HG03439 (cell line): ENCODE measurements around the gene DMXL1.

Experiments used
- ATAC-seq: cut with Tn5 transposase; IDR thresholded peaks from one replicate; pipeline ENCODE4 v1.9.1; 2021; ENCODE audit warnings: mild to moderate bottlenecking, moderate library complexity; ENCODE audit not compliant: unreplicated experiment

The DMXL1 gene

DNA sequence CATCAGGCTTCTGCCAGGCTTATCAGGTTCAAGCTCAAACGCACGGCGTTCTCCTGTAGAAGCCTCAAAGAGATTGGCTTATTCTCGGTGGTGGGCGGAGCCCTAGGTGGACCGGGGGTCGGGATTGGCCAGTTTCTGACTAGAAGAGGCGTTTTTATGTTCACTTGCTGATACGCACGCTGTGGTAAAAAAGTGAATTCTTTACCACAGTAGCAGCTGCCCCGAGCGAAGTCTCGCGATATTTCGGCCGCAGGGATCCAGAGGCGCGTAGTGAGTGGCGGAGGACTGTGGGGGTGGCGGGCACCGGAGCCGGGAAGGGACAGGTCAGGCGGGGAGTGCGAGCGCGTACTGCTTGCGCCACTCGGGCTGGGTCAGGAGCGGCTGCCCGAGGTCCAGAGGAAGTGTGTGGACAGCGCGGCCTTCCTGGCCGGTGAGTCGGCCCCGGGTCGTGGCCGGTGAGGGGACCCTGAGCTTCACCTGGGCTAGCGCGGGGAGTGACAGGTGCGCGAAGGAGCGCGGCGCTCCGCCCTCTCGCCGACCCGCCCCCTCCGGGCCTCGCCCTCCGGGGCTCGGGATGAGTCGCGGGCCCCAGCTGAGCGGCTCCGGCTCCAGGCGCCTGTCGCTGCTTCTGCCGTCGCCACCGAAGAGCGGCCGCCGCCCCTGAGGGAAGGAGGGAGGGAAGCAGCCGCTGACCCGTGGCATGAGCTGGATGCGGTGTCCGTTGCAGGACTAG lies at the start of gene DMXL1:
TSS of gene DMXL1 (plus strand) at position 260 of the 733 bp plus-strand sequence. CDS start 483 bp downstream, outside the sequence.
- peak; percentile 84 for ATAC-seq

DNA sequence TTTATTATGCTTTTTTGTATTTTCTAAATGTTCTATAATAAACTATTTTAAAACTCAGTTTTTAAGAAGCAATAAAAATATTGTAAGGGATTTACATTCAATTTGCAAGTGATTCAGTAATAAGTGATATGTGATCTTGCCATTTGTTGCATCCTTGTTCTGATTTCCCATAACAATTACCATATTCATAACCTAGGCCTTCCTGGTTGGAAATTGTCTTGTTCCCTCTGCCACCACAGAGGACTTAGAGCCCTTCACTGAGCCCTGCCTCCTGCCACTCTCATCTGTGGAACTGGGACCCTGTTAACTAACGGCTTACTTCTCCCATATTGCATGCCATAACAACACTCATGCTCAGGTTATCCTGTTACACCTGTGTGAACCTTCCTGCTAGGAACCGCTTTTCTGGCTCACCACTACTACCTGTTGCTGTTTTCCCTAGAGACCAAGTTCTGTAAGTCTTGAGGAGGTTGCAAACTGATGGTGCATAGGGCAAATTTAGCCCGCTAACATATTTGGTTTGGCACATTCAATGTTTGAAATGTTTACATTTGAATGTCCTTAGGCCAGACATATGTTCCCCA lies 49.6 kb upstream of the DMXL1 start:
- ATAC-seq, result no peak

DNA sequence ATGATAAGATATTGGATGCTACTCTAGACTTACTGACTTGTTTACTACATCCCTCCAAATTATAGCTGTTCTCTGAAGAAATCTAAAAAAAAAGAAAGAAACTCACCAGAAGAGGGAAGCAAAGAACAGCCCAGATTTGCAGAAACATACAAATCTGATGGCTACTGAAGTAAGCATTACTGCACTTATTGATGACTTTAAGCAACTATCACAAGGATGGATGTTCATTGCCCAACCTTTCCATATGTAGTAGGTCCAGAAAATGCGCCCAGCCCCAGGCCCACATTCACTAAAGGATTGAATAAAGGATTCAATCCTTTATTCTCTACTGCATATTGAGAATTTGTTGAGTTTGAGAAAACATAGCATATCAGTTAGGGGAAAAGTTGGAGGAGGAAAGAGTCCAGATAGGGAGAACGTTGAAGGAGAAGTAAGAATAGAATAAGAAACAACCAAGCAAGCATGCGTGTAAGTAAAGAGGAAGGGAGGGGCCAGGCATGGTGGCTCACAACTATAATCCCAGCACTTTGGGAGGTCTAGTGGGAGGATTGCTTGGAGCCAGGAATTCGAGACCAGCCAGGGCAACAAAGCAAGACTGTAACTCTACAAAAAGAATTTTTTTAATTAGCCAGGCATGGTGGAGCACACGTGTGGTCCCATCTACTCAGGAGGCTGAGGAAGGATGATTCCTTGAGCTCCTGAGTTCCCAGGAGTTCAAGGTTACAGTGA lies 48.7 kb upstream of the DMXL1 start:
- ATAC-seq, result no peak

DNA sequence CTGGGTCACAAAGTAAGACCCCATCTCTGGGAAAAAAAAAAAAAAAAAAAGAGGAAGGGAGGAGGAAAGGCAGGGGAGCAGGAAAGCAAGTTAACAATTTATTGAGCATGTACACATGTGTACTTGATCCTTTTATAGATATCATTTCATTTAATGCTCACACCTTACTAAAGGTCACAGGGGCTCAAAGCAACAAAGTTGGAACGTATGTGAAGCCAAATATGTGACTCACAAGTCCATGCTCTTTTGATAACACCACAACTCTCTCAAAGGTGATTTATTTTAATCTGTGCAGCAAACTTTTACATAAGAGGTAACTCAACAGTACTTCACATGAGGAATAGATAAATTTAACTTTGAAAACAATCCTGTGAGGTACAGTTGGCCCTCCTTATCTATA lies 48.1 kb upstream of the DMXL1 start:
- ATAC-seq, result no peak

DNA sequence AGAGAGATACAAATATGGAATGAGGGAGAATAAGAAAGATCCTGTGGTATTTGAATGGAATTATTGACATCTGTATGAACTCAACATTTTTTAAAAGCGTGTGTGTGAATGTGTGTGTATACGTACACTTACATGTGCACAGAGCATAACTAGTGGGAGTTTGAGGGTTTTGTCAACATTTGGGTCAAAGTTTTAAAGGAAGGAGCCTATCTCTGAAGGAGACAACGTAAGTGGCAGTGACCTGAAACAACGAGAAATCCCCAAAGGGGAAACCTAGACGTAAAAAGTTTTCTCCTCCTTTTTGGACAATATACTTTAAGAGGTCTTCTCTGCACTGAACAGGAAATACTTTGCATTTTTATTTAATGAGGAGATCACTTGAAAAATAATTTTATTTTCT lies 42.3 kb upstream of the DMXL1 start:
- ATAC-seq, result no peak

DNA sequence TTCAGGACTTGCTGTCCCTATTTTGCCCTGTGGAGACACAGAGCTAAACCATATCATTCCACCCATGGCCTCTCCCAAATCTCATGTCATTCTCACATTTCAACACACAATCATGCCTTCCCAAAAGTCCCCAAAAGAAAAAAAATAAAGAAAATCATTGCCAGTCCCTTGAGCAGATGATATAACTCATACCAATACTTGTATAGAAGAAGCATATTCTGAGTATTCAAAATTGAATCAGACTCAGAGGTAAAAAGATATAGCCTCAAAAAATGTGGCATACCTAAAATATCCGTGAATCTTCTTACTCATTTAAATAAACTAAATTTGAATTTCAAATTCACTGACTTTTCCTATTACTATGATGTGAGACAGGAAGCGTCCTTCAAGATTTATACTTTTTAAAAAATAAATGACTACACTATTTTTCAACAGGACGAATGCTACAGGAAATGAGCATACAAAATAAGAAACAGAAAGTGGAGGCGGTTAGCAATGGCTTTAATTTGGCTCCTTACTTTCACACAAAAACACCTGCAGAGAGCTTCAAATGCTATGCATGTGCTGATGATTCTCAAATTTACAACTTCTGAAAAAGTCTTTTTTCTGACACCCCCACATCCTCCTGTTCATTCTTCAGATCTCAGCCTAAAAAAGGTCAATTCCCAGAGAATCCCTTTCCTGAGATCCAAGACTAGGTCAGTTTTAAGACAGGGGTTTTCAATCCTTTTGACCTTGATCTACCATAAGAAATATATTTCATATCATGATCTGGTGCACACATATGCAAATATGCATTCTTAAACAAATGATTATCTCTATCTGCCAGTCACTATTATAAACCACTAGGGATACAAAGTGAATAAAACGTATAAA lies 39.6 kb upstream of the DMXL1 start:
- peak; percentile 86 for ATAC-seq

- peak; percentile 51 for ATAC-seq
These were observed 39.0 kb upstream of the DMXL1 start for GRCh38 chr5:119031905-119032304.

GRCh38 chr5:119032656-119033055 lies 38.2 kb upstream of the DMXL1 start:
- ATAC-seq, result no peak

DNA sequence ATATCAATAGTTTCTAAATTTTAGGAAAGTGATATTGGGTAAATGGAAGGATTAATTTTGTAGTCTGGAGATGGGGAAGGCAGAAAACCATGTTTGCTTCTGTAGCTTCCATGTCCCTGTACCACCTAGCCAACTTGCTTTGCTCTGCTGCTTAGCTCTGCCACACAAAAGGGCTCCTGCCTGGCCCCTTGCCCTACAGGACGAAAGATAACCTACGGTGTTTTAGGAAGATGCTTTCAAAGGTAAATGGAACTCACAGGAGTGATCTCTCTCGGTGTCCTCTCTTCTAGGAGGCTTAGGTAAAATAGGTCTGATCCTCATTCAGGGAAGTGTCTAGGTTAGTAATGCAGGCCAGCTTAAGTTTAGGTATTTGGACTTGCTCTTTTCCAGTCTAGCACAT lies 37.8 kb upstream of the DMXL1 start:
- ATAC-seq, result no peak

DNA sequence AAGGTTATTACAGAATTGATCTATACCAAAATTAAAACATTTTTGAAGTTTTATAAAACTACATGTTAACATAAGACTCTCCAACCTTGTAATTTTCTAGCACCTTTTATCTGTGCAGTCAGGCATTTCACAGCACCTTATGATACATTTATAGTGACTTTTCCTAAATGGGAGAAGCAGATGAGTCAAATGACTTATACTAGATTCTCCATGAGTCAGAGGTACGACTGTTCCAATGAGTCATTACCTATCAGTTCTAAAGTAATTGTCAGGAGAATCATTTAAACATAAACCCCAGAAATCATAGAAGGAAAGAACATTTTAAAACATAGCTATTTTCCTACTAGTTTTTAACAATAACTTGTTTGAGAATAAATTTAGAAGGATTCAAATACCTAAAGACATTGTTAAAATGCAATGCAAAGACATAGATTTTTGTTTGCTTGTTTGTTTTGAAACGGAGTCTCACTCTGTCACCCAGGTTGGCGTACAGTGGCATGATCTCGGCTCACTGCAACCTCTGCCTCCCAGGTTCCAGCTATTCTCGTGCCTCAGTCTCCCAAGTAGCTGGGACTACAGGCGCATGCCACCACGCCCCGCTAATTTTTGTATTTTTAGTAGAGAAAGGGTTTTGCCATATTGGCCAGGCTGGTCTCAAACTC lies 34.7 kb upstream of the DMXL1 start:
- no peak for ATAC-seq

- ATAC-seq, result no peak
These were observed 33.2 kb upstream of the DMXL1 start for GRCh38 chr5:119037496-119038215.

- ATAC-seq, result no peak
These were observed 22.6 kb upstream of the DMXL1 start for GRCh38 chr5:119048246-119048645.

GRCh38 chr5:119049824-119050449 lies 20.9 kb upstream of the DMXL1 start:
- no peak for ATAC-seq

DNA sequence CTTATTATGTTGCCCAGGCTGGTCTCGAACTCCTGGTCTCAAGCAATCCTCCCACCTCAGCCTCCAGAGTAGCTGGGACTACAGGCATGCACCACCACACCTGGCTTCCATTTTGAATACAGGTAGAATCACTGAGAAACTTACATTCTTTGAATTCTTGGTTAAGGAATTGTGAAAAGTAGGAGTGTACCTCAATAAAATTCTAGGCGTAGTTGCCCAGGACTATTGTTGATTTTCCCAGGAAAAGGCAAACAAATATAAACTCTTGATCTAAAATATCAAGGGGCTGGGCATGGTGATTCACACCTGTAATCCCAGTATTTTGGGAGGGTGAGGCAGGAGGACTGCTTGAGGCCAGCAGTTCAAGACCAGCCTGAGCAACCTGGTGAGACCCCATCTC lies 16.8 kb upstream of the DMXL1 start:
- no peak for ATAC-seq

- no peak for ATAC-seq
These were observed 15.6 kb upstream of the DMXL1 start for GRCh38 chr5:119055294-119055693.

DNA sequence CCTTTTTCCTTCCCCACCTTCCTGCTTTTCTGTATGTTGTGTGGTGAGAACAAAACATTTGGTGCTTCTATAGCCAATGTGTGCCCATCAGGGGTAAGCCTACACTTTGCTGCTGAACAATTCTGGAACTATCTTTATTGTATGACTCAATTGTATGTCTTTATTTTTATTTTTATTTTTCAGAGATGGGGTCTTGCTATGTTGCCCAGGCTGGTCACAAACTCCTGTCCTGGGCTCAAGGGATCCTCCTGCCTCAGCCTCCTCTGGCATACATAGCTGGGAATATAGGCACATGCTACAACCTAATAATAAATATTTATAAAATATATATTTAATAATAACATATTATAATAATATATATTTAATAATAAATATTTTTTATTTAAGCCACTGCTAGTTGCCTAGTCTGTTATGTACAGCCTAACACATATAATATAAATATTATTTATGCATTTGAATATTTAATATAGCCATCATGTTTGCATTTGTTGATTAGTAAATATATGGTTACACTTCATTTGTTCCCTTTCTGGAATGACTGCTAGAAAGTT lies 11.8 kb upstream of the DMXL1 start:
- no peak for ATAC-seq

GRCh38 chr5:119059740-119060255 lies 11.1 kb upstream of the DMXL1 start:
- ATAC-seq, result no peak

DNA sequence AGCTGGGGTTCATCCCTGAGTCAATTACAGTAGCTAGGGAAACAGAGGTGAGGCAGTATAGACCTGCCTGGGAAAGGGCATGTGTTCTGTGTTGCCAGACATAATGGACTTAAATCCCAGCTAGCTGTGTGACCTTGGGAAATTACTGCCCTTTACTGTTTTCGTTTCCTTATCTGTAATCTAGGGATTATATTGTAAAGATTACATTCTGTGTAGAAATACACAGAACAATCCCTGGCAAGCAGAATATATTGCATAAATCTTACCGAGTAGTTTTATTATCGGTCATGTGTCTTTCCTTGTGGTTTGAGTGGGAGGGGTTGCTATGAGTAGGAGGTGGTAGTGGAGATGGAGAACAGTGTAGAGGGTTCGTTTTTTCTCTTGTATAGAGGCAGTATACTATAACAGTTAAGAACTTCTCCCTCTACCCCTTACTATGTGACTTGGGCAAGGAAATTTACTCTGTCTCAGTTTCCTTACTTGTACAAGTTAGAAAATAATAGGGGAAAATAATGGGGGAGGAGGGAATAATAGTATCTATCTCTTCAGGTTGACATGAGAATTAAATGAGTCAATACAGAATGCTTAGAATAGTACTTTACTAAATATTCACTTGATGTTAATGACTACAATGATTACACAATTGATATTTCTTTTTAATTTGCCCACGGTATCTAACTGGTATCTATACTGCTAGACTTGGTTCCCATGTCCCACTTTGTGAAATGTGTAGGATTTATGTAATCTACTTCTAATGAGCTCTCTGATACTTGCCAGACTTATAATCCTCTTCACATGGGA lies 7.1 kb upstream of the DMXL1 start:
- ATAC-seq, result peak; percentile 88
